ENCODE measurements around the gene LY6G6D. TPM values are rescaled to one million over a fixed set of nuclear protein-coding genes. Genes with fewer than 3 reads are reported as not detected.

Gene LY6G6D
- total RNA-seq, 2 donors from 2014 or later: not detected

DNA sequence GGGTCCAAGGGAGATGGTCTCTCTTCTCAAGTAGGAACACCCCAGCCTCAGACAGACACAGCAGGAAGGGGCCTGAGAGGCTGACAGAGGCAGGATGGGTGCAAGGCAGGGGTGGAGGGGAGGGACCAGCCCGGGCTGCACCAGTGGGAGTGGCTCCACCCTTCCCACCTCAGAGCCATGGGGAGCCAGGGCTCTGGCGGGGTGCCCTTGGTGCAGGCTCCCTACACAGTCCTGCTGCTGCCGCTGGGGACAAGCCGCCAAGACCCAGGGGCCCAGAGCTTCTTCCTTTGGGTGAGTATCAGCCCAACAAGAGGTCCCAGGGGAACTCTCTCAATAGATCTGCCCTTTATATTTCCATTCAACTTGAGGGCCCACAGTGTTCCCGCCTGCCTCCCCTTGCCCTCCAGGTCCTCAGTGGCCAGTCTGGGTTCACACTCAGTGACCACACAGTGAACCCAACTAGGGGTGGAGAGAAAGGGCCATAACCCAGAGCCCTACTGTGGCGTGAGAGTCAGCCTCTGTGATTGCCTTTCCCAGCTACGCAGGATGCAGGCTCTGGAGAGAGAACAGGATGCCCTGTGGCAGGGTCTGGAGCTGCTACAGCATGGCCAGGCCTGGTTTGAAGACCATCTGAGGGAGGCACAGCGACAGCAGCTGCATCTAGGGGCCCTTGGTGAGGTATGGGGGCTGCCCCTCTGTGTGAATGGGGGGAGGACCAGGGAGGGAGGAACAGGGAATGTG is 47.9 kb downstream of the LY6G6D start:
- Histone ChIP-seq H3K4me1 (replicated peaks) (no peaks in the 10 kb centered on the region), H3K27ac (no peak overlapping the region), H3K4me3 (no peak overlapping the region), H3K36me3 (no peaks in the 10 kb centered on the region), H3K9me3 (no peaks in the 10 kb centered on the region), H3K27me3 (replicated peaks; ENCODE audit: insufficient read depth) (no peaks in the 10 kb centered on the region)
- DNase-seq (ENCODE audit: low spot score): no peak
- intact Hi-C loops (cut with DNase I): no loop called here
- 66% methylated on average over 7 of the region's 8 CpGs for WGBS
- TF ChIP-seq POLR2A (IDR thresholded peaks at IDR 0.05) (no peak), POLR2AphosphoS5 (IDR thresholded peaks at IDR 0.05) (no peak)
- TF ChIP-seq, protein P1, sequence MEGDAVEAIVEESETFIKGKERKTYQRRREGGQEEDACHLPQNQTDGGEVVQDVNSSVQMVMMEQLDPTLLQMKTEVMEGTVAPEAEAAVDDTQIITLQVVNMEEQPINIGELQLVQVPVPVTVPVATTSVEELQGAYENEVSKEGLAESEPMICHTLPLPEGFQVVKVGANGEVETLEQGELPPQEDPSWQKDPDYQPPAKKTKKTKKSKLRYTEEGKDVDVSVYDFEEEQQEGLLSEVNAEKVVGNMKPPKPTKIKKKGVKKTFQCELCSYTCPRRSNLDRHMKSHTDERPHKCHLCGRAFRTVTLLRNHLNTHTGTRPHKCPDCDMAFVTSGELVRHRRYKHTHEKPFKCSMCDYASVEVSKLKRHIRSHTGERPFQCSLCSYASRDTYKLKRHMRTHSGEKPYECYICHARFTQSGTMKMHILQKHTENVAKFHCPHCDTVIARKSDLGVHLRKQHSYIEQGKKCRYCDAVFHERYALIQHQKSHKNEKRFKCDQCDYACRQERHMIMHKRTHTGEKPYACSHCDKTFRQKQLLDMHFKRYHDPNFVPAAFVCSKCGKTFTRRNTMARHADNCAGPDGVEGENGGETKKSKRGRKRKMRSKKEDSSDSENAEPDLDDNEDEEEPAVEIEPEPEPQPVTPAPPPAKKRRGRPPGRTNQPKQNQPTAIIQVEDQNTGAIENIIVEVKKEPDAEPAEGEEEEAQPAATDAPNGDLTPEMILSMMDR (IDR thresholded peaks at IDR 0.05): no peak

DNA sequence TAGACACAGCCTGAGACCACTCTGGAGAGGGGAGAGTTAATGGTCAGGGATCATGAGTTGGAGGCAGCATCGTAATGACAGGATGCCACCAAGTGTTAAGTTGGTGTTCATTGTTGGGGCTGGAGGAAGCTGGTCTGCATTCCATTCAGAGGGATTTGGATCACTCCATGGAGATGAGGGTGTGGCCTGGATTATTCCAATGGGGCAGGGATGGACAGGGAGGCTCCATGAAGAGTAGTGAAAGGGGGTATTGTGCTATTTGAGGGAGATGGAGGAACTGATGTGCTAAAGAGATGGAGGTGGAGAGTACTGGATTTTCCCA is 48.4 kb downstream of the LY6G6D start:
- Histone ChIP-seq H3K27ac (no peak overlapping the region), H3K4me1 (replicated peaks) (no peaks in the 10 kb centered on the region), H3K4me3 (no peak overlapping the region), H3K9me3 (no peaks in the 10 kb centered on the region), H3K36me3 (no peaks in the 10 kb centered on the region), H3K27me3 (replicated peaks; ENCODE audit: insufficient read depth) (no peaks in the 10 kb centered on the region)
- intact Hi-C loops (cut with DNase I): no loop called here
- DNase-seq (ENCODE audit: low spot score): no peak
- TF ChIP-seq, protein P1 (IDR thresholded peaks at IDR 0.05): no peak
- TF ChIP-seq POLR2A (IDR thresholded peaks at IDR 0.05): no peak
- 20% methylated on average over 1 of the region's 1 CpG for WGBS

DNA sequence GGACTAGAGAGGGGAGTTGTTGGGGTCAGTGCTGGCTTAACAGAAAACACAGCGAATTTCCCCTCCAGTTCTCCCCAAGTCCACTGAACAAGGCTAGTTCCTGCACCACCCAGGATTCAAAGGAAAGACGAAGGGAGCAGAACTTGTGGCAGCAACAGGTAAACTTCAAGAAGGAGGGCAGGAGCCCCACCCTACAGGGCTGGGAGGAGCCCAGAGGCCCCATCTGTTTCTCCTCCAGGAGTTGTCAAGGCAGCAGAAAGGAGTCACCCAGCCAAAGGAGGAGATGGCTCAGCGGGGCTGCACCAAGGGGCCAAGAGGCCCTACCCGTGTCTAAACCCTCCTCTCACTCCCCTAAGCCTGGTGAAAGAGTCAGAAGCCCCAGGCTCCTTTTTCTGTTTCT is 49.0 kb downstream of the LY6G6D start:
- WGBS: 90% methylated on average over 4 of the region's 4 CpGs

DNA sequence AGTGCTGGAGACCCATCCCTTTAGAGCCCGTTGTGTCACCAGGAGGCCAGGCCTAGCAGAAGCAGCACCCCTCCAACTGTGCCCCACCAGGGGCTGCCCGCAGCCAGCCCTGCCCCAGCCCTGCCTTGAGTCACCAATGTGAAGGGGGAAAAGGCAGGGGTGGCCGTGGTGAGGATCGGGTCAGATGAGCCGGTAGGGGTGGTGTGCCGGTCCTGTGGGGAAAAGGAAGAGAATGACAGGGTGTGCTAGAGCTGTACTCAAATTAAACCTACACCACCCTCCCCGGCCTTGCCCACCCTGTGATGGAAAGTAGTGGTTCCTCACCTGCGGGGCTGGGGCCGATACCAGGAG is 50.4 kb downstream of the LY6G6D start:
- no peak for DNase-seq (ENCODE audit: low spot score)
- Histone ChIP-seq H3K4me1 (replicated peaks) (no peaks in the 10 kb centered on the region), H3K9me3 (no peaks in the 10 kb centered on the region), H3K27ac (no peak overlapping the region), H3K27me3 (replicated peaks; ENCODE audit: insufficient read depth) (no peaks in the 10 kb centered on the region), H3K4me3 (no peak overlapping the region), H3K36me3 (no peaks in the 10 kb centered on the region)
- TF ChIP-seq POLR2A (IDR thresholded peaks at IDR 0.05): no peak
- TF ChIP-seq, protein P1 (IDR thresholded peaks at IDR 0.05): no peak
- no peak for TF ChIP-seq POLR2AphosphoS5 (IDR thresholded peaks at IDR 0.05)
- 93% methylated on average over 9 of the region's 9 CpGs for WGBS
- intact Hi-C loops (cut with DNase I): no loop called here

More for the DNA sequence above, 49.0 kb downstream of the LY6G6D start:
- H3K27me3 ChIP-seq (replicated peaks; ENCODE audit: insufficient read depth): no peaks in the 10 kb centered on the region
- no peak for DNase-seq (ENCODE audit: low spot score)
- no peaks in the 10 kb centered on the region for H3K9me3 ChIP-seq
- TF ChIP-seq, protein P1 (IDR thresholded peaks at IDR 0.05): no peak
- no peak for TF ChIP-seq POLR2A (IDR thresholded peaks at IDR 0.05)
- TF ChIP-seq POLR2AphosphoS5 (IDR thresholded peaks at IDR 0.05): no peak
- intact Hi-C loops (cut with DNase I): no loop called here
- H3K4me3 ChIP-seq: no peak overlapping the region
- H3K4me1 ChIP-seq (replicated peaks): no peaks in the 10 kb centered on the region
- H3K27ac ChIP-seq: no peak overlapping the region
- no peaks in the 10 kb centered on the region for H3K36me3 ChIP-seq

All from prostate gland (tissue), 2 donors.